Measurements from ENCODE around the gene C10orf53.

C10orf53 gene

GRCh38 chr10:49647554-49647953 is 31.9 kb upstream of the C10orf53 start:
- Histone ChIP-seq H3K9ac (ENCODE audit: low read depth, low read length) (no peak overlapping the region), H3K9me3 (replicated peaks; ENCODE audit: low read length) (no peaks in the 10 kb centered on the region), H3K27me3 (ENCODE audit: control insufficient read depth, insufficient read depth, low read length) (peaks cover 51% of the 10 kb centered on the region), H3K4me3 (ENCODE audit: low read length) (no peak overlapping the region), H3K4me2 (ENCODE audit: low read length) (no peak overlapping the region), H3K4me1 (ENCODE audit: control insufficient read depth, insufficient read depth, low read length) (no peaks in the 10 kb centered on the region), H3K36me3 (ENCODE audit: insufficient read depth, low read length) (no peaks in the 10 kb centered on the region)

DNA sequence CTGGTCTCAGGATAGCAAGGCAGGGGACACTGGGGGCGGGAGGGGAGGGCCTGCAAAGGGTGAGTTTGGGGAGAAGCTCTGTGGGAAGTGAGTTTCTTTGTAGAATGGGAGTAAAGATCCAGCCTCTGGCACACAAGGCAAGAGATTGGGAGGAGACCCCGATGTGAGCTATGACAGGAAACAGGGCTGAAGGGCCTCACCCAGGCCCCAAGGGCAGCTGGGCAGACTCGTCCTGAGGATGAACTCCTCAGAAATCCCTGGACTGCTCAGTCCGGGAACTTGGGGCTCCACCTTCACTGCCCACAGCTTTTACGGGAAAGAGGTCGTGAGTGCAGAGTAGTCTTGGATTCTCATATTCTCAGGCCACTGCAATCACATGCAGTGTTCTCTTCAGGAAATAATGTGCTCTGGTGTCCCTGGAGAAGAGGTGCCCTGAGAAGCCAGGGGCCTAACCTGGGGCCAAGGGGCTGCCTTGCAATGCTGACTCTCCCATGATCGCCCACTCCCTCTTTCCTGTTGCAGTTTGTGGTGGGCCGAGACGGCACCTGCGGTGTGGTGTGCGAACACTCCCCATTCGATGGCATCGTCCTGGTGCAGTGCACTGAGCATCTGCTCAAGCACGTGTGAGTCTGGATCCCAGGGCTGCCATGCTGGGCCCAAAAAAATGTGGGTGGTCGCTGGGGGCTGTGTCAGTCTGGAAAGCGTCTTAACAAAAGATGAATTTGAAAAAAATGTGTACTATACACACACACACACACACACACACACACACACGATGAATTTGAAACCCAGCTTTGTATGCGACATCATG is 31.3 kb upstream of the C10orf53 start:
- H3K4me2 ChIP-seq (ENCODE audit: low read length), result no peak overlapping the region
- no peaks in the 10 kb centered on the region for H3K9me3 ChIP-seq (replicated peaks; ENCODE audit: low read length)
- H3K4me1 ChIP-seq (ENCODE audit: control insufficient read depth, insufficient read depth, low read length), result no peaks in the 10 kb centered on the region
- H3K9ac ChIP-seq (ENCODE audit: low read depth, low read length), result no peak overlapping the region
- peaks cover 51% of the 10 kb centered on the region for H3K27me3 ChIP-seq (ENCODE audit: control insufficient read depth, insufficient read depth, low read length)
- H3K36me3 ChIP-seq (ENCODE audit: insufficient read depth, low read length), result no peaks in the 10 kb centered on the region
- no peak overlapping the region for H3K4me3 ChIP-seq (ENCODE audit: low read length)

DNA sequence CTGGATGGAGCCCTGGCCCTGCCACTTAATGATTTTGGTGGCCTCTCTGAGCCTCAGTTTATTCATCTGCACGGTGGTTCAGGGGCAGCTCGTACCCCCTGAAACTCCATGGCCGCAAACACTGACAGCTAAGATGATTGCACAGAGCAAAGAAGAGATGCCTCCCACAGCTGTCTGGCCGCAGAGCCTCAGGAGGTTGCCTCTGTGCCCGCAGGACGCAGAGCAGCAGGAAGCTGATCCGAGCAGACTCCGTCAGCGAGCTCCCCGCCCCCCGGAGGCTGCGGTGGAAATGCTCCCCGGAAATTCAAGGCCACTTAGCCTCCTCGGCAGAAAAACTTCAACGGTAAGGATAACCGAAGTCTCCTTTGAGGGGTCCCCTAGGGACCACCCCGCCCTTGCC is 30.2 kb upstream of the C10orf53 start:
- Histone ChIP-seq H3K4me1 (ENCODE audit: control insufficient read depth, insufficient read depth, low read length) (no peaks in the 10 kb centered on the region), H3K4me3 (ENCODE audit: low read length) (no peak overlapping the region), H3K36me3 (ENCODE audit: insufficient read depth, low read length) (no peaks in the 10 kb centered on the region), H3K9me3 (replicated peaks; ENCODE audit: low read length) (no peaks in the 10 kb centered on the region), H3K9ac (ENCODE audit: low read depth, low read length) (no peak overlapping the region), H3K4me2 (ENCODE audit: low read length) (no peak overlapping the region), H3K27me3 (ENCODE audit: control insufficient read depth, insufficient read depth, low read length) (peaks cover 51% of the 10 kb centered on the region)

DNA sequence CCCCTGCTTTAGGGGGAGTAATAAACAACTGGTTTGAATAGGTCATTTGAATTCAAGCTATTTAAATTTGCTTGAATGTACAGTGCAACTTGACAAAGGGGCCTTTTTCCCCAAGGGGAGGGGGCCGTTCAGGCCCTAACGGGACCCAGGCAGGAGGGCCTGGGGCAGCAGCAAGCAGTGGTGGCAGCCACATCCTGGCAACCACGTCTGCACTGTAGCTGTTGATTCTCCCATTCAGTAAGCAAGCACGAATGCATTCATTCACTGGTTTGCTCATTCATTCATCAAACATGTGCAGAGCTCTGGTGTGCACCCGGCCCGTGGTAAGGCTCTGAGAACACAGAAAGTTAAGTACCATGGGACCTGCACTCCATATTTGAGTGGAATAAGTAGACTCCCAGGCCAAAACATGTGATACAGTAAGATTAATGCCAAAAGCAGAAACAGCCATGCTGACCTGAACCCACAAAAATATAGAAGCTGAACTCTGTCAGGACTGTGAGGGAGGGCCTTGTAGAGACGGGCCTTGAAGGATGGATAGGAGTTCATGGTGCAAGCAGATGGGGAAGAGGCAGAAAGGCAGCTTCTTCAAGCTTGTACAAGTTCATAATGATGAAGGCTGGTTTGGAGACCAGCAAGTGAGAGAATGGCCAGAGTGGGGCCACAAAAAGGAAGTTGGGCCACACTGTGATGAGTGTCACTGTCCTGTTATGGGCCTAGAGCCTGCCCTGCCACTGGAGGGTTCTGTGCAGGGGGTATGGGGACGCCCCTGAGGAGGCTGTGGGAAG is 29.3 kb upstream of the C10orf53 start:
- H3K36me3 ChIP-seq (ENCODE audit: insufficient read depth, low read length), result no peaks in the 10 kb centered on the region
- no peak overlapping the region for H3K4me3 ChIP-seq (ENCODE audit: low read length)
- H3K4me2 ChIP-seq (ENCODE audit: low read length), result no peak overlapping the region
- no peak overlapping the region for H3K9ac ChIP-seq (ENCODE audit: low read depth, low read length)
- no peaks in the 10 kb centered on the region for H3K9me3 ChIP-seq (replicated peaks; ENCODE audit: low read length)
- H3K4me1 ChIP-seq (ENCODE audit: control insufficient read depth, insufficient read depth, low read length), result no peaks in the 10 kb centered on the region
- H3K27me3 ChIP-seq (ENCODE audit: control insufficient read depth, insufficient read depth, low read length), result peaks cover 46% of the 10 kb centered on the region

- H3K9ac ChIP-seq (ENCODE audit: low read depth, low read length), result no peak overlapping the region
- peaks cover 42% of the 10 kb centered on the region for H3K27me3 ChIP-seq (ENCODE audit: control insufficient read depth, insufficient read depth, low read length)
- no peaks in the 10 kb centered on the region for H3K4me1 ChIP-seq (ENCODE audit: control insufficient read depth, insufficient read depth, low read length)
- no peaks in the 10 kb centered on the region for H3K36me3 ChIP-seq (ENCODE audit: insufficient read depth, low read length)
- no peaks in the 10 kb centered on the region for H3K9me3 ChIP-seq (replicated peaks; ENCODE audit: low read length)
- H3K4me2 ChIP-seq (ENCODE audit: low read length), result no peak overlapping the region
- H3K4me3 ChIP-seq (ENCODE audit: low read length), result no peak overlapping the region
Measured at GRCh38 chr10:49650724-49651034, 28.8 kb upstream of the C10orf53 start.

GRCh38 chr10:49651039-49651835 is 28.2 kb upstream of the C10orf53 start:
- Histone ChIP-seq H3K9me3 (replicated peaks; ENCODE audit: low read length) (no peaks in the 10 kb centered on the region), H3K9ac (ENCODE audit: low read depth, low read length) (no peak overlapping the region), H3K4me3 (ENCODE audit: low read length) (no peak overlapping the region), H3K4me2 (ENCODE audit: low read length) (no peak overlapping the region), H3K36me3 (ENCODE audit: insufficient read depth, low read length) (no peaks in the 10 kb centered on the region), H3K27me3 (ENCODE audit: control insufficient read depth, insufficient read depth, low read length) (peaks cover 36% of the 10 kb centered on the region), H3K4me1 (ENCODE audit: control insufficient read depth, insufficient read depth, low read length) (no peaks in the 10 kb centered on the region)

- Histone ChIP-seq H3K9me3 (replicated peaks; ENCODE audit: low read length) (no peaks in the 10 kb centered on the region), H3K4me1 (ENCODE audit: control insufficient read depth, insufficient read depth, low read length) (no peaks in the 10 kb centered on the region), H3K36me3 (ENCODE audit: insufficient read depth, low read length) (no peaks in the 10 kb centered on the region), H3K9ac (ENCODE audit: low read depth, low read length) (no peak overlapping the region), H3K27me3 (ENCODE audit: control insufficient read depth, insufficient read depth, low read length) (peaks cover 41% of the 10 kb centered on the region), H3K4me2 (ENCODE audit: low read length) (no peak overlapping the region), H3K4me3 (ENCODE audit: low read length) (no peak overlapping the region)
Measured at GRCh38 chr10:49651917-49652316, 27.5 kb upstream of the C10orf53 start.

GRCh38 chr10:49652421-49653272 is 26.8 kb upstream of the C10orf53 start:
- H3K9me3 ChIP-seq (replicated peaks; ENCODE audit: low read length), result no peaks in the 10 kb centered on the region
- H3K4me2 ChIP-seq (ENCODE audit: low read length), result no peak overlapping the region
- H3K4me1 ChIP-seq (ENCODE audit: control insufficient read depth, insufficient read depth, low read length), result no peaks in the 10 kb centered on the region
- no peaks in the 10 kb centered on the region for H3K36me3 ChIP-seq (ENCODE audit: insufficient read depth, low read length)
- no peak overlapping the region for H3K4me3 ChIP-seq (ENCODE audit: low read length)
- no peak overlapping the region for H3K9ac ChIP-seq (ENCODE audit: low read depth, low read length)
- peaks cover 37% of the 10 kb centered on the region for H3K27me3 ChIP-seq (ENCODE audit: control insufficient read depth, insufficient read depth, low read length)

DNA sequence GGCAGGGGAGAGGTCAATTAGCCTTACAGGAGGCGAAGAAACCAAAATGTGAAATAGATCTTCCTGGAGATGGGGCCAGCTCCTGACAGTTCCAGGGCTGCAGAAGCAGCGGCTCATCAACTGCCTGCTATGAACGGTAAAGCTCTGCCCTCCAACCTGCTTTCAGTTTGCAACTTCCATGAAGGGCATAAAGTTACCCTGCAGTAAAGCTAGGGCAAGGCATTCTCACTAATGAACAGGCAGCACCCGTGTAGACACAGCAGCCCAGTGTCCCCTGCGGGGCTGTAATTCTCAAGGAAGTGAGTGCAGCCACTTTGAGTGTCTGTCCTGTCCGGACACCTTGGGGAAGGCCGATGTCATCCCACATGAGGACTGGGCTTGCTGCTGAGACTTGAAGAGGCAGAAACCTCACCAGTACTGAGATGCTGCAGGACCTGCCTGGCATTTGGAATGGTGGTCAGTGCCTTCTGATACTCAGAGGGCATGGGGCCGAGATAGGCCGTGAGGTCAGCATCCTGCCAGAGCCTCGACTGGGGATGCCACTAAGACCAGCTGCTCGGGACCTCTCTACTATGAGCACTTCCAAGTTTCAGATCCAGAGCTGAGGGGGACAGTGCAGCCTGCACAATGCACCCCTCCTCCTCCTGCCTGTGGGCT is 26.1 kb upstream of the C10orf53 start:
- Histone ChIP-seq H3K27me3 (ENCODE audit: control insufficient read depth, insufficient read depth, low read length) (peaks cover 31% of the 10 kb centered on the region), H3K4me3 (ENCODE audit: low read length) (no peak overlapping the region), H3K9ac (ENCODE audit: low read depth, low read length) (no peak overlapping the region), H3K9me3 (replicated peaks; ENCODE audit: low read length) (no peaks in the 10 kb centered on the region), H3K4me2 (ENCODE audit: low read length) (no peak overlapping the region), H3K36me3 (ENCODE audit: insufficient read depth, low read length) (no peaks in the 10 kb centered on the region), H3K4me1 (ENCODE audit: control insufficient read depth, insufficient read depth, low read length) (no peaks in the 10 kb centered on the region)

GRCh38 chr10:49654036-49654693 is 25.3 kb upstream of the C10orf53 start:
- Histone ChIP-seq H3K4me2 (ENCODE audit: low read length) (no peak overlapping the region), H3K9me3 (replicated peaks; ENCODE audit: low read length) (no peaks in the 10 kb centered on the region), H3K4me1 (ENCODE audit: control insufficient read depth, insufficient read depth, low read length) (no peaks in the 10 kb centered on the region), H3K9ac (ENCODE audit: low read depth, low read length) (no peak overlapping the region), H3K36me3 (ENCODE audit: insufficient read depth, low read length) (no peaks in the 10 kb centered on the region), H3K27me3 (ENCODE audit: control insufficient read depth, insufficient read depth, low read length) (peaks cover 24% of the 10 kb centered on the region), H3K4me3 (ENCODE audit: low read length) (no peak overlapping the region)

All from skeletal muscle satellite cell (primary cell).